AG04449 (cell line): Measurements from ENCODE around the gene PYGO2.
A peak's percentile ranks its signal among the peaks of the same experiment; 100 is the strongest.

ENCODE experiments used
- CTCF ChIA-PET: fragments of 350-600 bp; formaldehyde crosslinking; extraction: SDS; loops from one replicate; lab custom pipeline; 2021; ENCODE audit warnings: antibody characterized with exemption; lab: Yijun Ruan, JAX
- POLR2A ChIA-PET: fragments of 400-600, 350-600 bp; formaldehyde crosslinking; extraction: SDS; loops from one replicate; lab custom pipeline; 2020; ENCODE audit warnings: antibody characterized with exemption, inconsistent platforms; lab: Yijun Ruan, JAX
- DNase-seq: peaks from one replicate; pipeline ENCODE4 v3.0.0-alpha.2; 2010; ENCODE audit warnings: low read depth, low spot score
- H3K4me3 ChIP-seq: 2 replicates; pipeline ENCODE4 v1.5.1; 2011; ENCODE audit warnings: low read depth, mild to moderate bottlenecking, control low read depth, low read length
- CTCF ChIP-seq: IDR thresholded peaks from one replicate; pipeline ENCODE4 v1.5.1; 2011; ENCODE audit warnings: mild to moderate bottlenecking, moderate library complexity, low read length, control low read depth, inconsistent platforms; ENCODE audit not compliant: insufficient read depth; ENCODE audit errors: missing control alignments

Gene PYGO2

GRCh38 chr1:155003766-155004351 lies 42.3 kb upstream of the PYGO2 start:
- TF ChIP-seq CTCF, result no peak
- CTCF ChIA-PET, result interaction anchor here (0.7 to 17.2 kb wide), 7 partner anchors 8 to 169 kb away, joined by 3 to 244 read pairs (median 3); partner anchors contain the start of genes KRTCAP2 and PBXIP1
- no peak for DNase-seq
- peak overlapping the region; percentile 93 for H3K4me3 ChIP-seq
- POLR2A ChIA-PET, result interaction anchor here (0.7 to 1.6 kb wide), 2 partner anchors 29 to 34 kb away, joined by 3 to 8 read pairs; partner anchors contain the start of gene SHC1

GRCh38 chr1:155003227-155003765 lies 41.7 kb upstream of the PYGO2 start:
- H3K4me3 ChIP-seq, result peak overlapping the region; percentile 93
- ChIA-PET CTCF (interaction anchor here (1.2 to 17.2 kb wide), 5 partner anchors 15 to 170 kb away, joined by 3 to 244 read pairs (median 5); partner anchors contain the start of genes KRTCAP2 and PYGO2), POLR2A (interaction anchor here (0.6 to 1.6 kb wide), 4 partner anchors 10 to 247 kb away, joined by 3 to 8 read pairs (median 4); partner anchors contain the start of genes LENEP and SHC1)
- no peak for TF ChIP-seq CTCF
- no peak for DNase-seq

- no peak for TF ChIP-seq CTCF
- ChIA-PET CTCF (interaction anchor here (0.6 to 17.2 kb wide), 6 partner anchors 16 to 82 kb away, joined by 3 to 244 read pairs (median 4); partner anchors contain the start of gene PYGO2), POLR2A (interaction anchor here (0.6 to 1.9 kb wide), 5 partner anchors 9 to 246 kb away, joined by 3 to 8 read pairs (median 4); partner anchors contain the start of genes LENEP and SHC1)
- peak within 1 kb of the TSS; percentile 93 for H3K4me3 ChIP-seq
- no peak for DNase-seq
Measured at GRCh38 chr1:155002464-155003226, 41.1 kb upstream of the PYGO2 start, which contains the start of gene ZBTB7B. Gene ZBTB7B (plus strand): TSS chr1:155002802. CDS start chr1:155014661, 11,859 bp downstream.

- H3K4me3 ChIP-seq, result peak overlapping the region; percentile 93
- ChIA-PET POLR2A (interaction anchor here (0.6 to 1.9 kb wide), 4 partner anchors 8 to 308 kb away, joined by 3 to 7 read pairs (median 3); partner anchors contain the start of genes LENEP and SHC1), CTCF (interaction anchor here (0.6 to 17.2 kb wide), 11 partner anchors 17 to 171 kb away, joined by 3 to 244 read pairs (median 3); partner anchors contain the start of genes FLAD1, KRTCAP2 and PYGO2)
- DNase-seq, result peak; percentile 85
- TF ChIP-seq CTCF, result peak; percentile 60
Measured at GRCh38 chr1:155001675-155002463, 40.3 kb upstream of the PYGO2 start.

- CTCF ChIA-PET, result interaction anchor here (0.6 to 17.2 kb wide), 9 partner anchors 17 to 171 kb away, joined by 3 to 244 read pairs (median 3); partner anchors contain the start of genes FLAD1, KRTCAP2 and PYGO2
- H3K4me3 ChIP-seq, result peak overlapping the region; percentile 72
- POLR2A ChIA-PET, result interaction anchor here (0.6 to 1.9 kb wide), 3 partner anchors 16 to 307 kb away, joined by 3 to 7 read pairs (median 3); partner anchors contain the start of gene SHC1
- no peak for TF ChIP-seq CTCF
- no peak for DNase-seq
Measured at GRCh38 chr1:155001425-155001674, 39.8 kb upstream of the PYGO2 start.
